Left kidney (tissue), 2 donors: ENCODE results near the gene SPINT1. TPM values are rescaled to one million over a fixed set of nuclear protein-coding genes. Genes with fewer than 3 reads are reported as not detected.
A peak's percentile ranks its signal among the peaks of the same experiment; 100 is the strongest.

Experiments used
- DNase-seq: peaks from one replicate; pipeline ENCODE4 v3.0.0-alpha.2; 2013
- polyA plus RNA-seq: library from polyadenylated mRNA; unstranded; fragments of 120-200 nt; gene quantifications from one replicate; pipeline ENCODE4 v1.2.1, GENCODE V29; 2013; ENCODE audit not compliant: insufficient read length

SPINT1 gene
- polyA plus RNA-seq, 1 donor: 66.7 TPM

GRCh38 chr15:40892447-40893012, 48.7 kb downstream of the SPINT1 start:
- no peak for DNase-seq

- no peak for DNase-seq
Observed at GRCh38 chr15:40893019-40893670, 49.3 kb downstream of the SPINT1 start.

GRCh38 chr15:40893733-40894680, 50.2 kb downstream of the SPINT1 start, which contains the start of gene VPS18:
TSS of gene VPS18 (plus strand) at chr15:40894450. CDS start at chr15:40894769, 319 bp downstream.
- peak; percentile 96 for DNase-seq

- no peak for DNase-seq
Observed at GRCh38 chr15:40894681-40895448, 51.0 kb downstream of the SPINT1 start.

GRCh38 chr15:40899536-40900207, 55.8 kb downstream of the SPINT1 start:
- DNase-seq: no peak

- no peak for DNase-seq
Observed at GRCh38 chr15:40900256-40901052, 56.6 kb downstream of the SPINT1 start.

GRCh38 chr15:40901053-40901443, 57.2 kb downstream of the SPINT1 start:
- no peak for DNase-seq

- no peak for DNase-seq
Observed at GRCh38 chr15:40902605-40903561, 59.0 kb downstream of the SPINT1 start.

- no peak for DNase-seq
Observed at GRCh38 chr15:40904552-40905201, 60.8 kb downstream of the SPINT1 start.

- DNase-seq: no peak
Observed at GRCh38 chr15:40906091-40906990, 62.5 kb downstream of the SPINT1 start.

- DNase-seq: no peak
Observed at GRCh38 chr15:40906991-40907802, 63.3 kb downstream of the SPINT1 start.

Other genes starting within 250 kb of the SPINT1 start
- 32.4 TPM for gene KNL1, start 249.8 kb upstream of the SPINT1 start, polyA plus RNA-seq
- gene RAD51, start 148.9 kb upstream of the SPINT1 start, polyA plus RNA-seq: 16.9 TPM
- 43.1 TPM for gene RMDN3, start 88.8 kb upstream of the SPINT1 start, polyA plus RNA-seq
- gene GCHFR, start 80.0 kb upstream of the SPINT1 start, polyA plus RNA-seq: 33.2 TPM
- 3.3 TPM for gene C15orf62, start 74.1 kb upstream of the SPINT1 start, polyA plus RNA-seq
- 25.5 TPM for gene ZFYVE19, start 37.0 kb upstream of the SPINT1 start, polyA plus RNA-seq
- gene DNAJC17, start 36.6 kb upstream of the SPINT1 start, polyA plus RNA-seq: 41.1 TPM
- gene PPP1R14D, start 15.3 kb upstream of the SPINT1 start, polyA plus RNA-seq: 0.62 TPM
- 1.7 TPM for gene RHOV, start 30.2 kb downstream of the SPINT1 start, polyA plus RNA-seq
- 16.5 TPM for gene VPS18, start 50.4 kb downstream of the SPINT1 start, polyA plus RNA-seq
- 5.1 TPM for gene DLL4, start 85.3 kb downstream of the SPINT1 start, polyA plus RNA-seq
- gene CHAC1, start 109.4 kb downstream of the SPINT1 start, polyA plus RNA-seq: 2.4 TPM